GM19452 (cell line): ENCODE results near the gene NDC1.

Experiments
- ATAC-seq: cut with Tn5 transposase; IDR thresholded peaks from one replicate; pipeline ENCODE4 v1.9.1; 2021; ENCODE audit not compliant: unreplicated experiment

NDC1 gene

DNA sequence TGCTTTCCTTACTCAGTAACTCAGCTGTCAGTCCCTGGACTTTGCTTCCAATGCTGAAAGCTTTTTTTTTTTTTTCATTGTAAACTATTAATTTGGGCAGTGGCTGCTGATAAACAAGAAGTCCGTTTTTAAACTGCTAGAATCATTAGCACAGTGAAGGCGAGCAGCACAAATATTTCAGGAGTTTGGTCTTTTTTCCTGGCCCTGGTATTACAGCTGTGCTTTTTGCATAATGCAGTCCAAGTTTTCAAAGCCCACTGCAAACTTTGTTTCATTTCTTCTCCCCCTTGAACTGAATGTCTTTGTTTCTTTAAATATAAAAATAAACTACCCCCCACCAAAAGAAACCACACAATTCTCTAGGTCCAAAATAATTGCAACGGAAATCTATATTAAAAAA, 105.7 kb downstream of the NDC1 start:
- no peak for ATAC-seq

DNA sequence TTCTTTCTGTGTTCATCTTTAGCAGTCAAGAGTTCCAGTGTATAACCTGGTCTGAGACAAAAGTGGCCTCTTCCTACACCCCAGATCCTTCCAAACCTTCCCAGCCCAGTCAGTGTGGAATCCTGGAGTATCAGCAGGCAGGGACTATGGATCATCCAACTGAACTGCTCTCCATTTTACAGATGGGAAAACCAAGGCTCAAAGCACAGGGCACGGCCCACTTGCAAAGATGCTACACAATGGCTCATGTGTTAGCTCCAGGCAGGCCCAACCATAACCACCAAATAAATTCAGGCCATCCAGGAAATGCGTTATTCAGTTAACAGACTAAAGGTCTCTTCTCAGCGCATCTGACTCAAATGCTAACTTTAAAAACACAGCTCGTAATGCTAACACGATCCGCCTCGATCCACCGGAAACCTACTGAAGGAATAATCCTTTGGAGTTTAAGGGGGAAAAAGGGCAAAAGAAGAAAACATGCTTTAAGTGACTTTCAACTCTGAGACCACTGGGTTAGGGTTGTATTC, 106.3 kb downstream of the NDC1 start:
- no peak for ATAC-seq

DNA sequence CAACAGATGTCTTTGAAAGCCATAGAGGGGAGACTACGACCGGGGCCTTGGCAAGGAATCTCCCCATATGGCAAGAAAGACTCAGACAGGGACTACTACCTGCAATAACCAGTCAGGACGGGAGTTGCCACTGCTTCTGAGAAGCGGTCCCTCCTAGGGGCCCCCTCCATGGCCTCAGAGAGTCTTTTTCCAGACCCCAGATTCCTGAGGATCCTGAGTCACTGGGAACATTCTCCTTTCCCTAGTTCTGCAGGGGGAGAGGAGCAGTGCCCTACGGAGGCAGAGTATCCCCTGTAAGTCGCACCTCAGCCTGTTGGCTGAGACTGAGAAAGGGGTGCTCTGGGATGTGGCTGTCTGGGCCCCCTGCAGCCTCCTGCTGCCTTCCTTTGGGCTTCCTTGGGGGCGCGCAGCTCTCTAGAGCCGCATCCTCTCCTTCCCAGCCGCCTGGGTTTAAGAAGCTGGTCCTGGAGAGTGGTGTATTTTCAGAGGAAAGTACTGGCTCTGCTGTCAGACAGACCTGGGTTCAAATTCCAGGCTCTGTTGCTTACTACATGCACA, 107.0 kb downstream of the NDC1 start:
- no peak for ATAC-seq

DNA sequence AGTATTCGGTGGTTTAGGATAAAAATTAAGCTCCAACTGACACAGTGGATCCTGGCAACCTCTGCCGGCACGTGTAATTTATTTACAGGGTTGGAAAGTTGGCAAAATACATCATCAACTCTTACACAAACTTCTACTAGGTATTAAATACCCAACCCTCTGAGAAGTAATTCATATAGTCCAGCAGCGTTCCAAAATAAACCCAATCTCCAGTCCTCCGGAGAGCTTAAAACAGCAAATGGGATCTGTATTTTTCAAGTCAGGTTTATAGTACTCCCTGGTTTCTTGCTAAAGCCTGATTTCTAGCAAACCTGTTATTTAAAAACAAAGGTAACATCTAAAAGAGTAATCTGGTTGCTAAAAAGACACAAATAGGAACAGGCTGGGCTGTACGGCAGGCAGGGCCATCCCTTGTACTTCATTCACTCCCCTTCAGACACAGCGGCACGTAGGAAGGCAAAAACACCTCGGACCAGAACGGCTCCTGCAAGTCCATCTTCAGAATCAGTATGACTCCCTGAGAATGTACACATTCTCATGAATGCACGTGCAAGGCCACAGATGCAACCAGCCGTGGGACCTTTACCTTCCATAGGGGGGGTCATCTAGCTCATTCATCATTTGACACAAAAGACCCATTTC, 107.8 kb downstream of the NDC1 start:
- ATAC-seq = no peak

DNA sequence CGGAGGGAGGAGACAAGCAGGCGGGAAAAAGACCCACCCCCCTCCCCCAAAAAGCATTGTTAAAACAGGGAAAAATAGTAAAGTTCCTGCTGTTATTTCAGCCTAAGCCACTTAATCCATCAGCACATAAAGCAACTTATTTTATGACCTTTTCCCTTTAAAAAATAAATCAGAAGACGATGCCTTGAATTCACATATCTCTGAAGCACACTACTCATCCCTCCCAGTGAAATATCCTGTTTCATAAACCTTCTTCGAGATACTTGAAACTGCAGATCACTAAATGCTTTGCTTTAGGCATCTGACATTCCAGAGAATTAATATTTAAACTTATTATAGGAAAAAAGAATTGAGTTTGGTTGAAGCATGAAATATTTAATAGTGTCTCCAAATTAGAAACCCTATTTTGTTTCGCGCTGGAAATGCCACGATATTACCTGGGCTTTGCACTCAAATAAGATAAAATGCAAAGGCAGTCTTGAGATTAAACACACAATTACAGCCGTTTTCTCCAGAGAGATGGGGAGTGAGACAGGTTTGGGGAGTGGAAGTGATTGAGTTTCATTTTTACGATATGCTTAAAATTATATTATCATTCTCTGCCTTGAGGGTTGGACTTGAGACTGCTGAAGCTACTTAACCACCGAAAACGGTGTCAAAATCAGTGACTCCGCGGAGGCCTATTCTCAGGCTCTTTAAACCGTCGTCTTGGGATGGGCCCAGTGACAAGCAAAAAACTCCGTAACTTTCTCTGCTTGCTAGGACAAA, 108.5 kb downstream of the NDC1 start:
- ATAC-seq = no peak

DNA sequence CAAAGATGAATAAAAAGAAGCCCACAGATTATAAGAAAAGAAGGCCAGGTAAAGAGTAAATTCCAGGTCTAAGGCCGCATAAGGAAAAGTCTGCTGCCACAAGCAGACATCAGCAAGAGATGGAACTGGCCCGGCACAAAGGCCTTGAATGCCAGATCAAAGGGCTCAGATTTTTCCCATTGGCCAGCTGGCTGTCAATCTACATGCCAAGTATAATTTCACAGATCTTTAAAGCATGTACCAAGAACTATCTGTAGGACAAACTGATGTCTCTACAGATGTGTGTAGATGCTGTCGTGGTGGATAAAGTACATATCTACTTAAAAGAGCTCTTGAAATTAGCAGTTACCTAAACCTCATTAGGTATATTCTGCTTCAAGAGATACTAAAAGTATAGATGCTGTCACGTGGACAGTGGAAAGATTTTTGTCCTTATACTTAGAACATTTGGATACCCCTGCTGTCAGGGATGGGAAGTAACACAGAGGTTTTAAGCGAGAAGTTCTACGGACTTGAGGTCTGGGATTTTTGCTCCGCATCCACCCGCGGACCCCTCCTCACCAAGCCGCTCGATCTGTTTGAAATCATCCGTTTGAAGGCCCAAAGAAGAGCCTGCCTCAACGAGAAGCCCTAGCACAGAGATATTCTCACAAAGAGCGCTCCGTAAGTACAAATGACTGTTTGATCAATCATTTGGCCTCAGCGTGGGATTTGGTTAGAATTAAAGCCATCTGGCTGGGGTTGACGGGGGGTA, 109.2 kb downstream of the NDC1 start:
- no peak for ATAC-seq

DNA sequence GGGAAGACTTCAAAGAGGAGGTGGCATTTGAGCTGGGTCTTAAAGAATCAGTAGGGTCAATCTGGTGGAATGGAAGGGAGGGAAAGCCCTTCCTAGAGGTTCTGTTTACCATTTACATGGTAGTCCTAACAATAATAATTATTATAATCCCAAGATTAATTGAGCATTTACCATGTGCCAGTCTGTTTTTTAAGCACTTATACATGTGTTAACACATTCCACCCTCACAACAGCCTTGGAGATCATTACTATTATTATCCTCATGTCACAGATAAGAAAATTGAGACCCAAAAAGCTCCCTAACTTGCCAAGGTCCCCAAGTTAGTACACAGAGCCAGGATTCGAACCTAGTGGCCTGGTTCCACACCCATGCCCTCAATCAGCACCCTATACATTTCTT, 109.9 kb downstream of the NDC1 start:
- ATAC-seq = no peak

DNA sequence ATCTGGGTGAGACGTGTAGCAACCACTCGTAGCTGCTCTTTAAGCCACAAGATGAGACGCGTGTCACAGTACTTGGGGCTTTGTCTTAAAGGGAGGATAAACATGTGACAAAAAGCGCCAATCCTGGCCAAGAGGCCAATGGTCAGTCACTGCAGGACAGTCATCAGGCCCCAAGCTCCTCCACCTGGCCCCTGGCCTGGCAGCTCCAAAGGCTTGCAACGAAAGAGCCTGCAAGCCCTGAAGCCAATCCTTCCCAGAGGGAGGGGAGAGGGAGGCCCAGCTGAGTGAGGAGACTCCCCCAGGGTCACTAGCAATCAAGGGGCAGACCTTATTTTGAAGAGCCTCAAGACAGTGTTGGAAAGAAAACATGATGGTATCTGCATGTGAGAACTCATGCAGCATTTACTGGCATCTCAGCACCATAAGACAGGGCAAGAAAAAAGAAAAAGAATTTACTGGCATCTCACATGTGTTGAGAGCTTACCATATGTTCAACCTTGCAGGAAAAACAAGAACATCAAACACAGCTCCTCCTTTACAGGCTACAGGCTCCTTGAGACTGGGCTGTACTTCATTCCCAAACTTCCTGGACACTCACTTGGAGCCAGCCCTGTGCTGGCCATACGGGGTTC, 110.5 kb downstream of the NDC1 start:
- no peak for ATAC-seq

DNA sequence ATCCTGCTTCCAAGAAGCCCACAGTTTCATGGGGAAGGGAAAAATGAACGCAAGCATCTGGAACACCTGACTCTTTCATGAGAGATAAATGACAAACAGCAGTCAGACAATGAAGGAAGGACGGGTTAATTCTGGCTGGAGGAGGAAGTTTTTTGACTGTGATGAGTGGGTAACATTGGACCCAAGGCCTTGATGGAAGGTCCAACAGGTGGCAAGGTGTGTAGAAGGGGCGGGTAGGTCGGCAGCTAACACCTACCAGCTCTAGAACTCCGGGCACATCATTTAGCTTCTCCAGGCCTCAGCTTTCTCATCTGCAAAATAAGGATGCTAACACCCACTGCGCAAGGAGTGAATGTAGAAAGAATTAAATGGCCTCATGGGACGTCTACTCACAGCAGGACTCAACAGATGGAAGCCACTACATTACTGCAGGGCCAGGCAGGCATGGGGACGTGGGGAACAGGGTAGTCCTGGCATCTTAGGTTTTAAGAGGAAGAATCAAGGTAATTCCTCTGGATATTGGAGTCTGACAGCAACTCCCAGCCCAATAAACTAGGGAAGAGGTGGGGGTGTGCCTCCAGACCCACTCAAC, 112.0 kb downstream of the NDC1 start:
- no peak for ATAC-seq

DNA sequence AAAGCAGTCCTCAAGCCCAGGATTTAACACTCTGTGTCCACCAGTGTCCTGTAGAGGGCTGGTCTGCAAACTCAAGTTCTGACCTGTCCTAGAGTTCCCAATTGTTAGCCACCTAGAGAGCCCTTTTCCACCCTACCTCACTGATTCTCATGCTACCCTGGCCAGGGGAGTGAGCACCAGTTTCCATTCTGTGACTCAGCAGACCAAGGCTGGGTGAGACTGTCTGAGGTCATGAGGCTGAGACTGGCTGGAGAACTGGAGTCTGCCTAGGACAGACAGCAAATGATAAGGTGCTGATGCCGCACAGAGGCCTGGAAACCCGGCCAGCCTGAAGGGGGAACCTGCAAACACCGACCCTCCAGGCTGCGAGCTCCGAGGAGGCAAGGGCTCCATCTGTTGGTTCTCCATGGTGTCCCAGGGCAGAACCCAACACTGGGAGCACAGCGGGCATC, 112.8 kb downstream of the NDC1 start:
- no peak for ATAC-seq

DNA sequence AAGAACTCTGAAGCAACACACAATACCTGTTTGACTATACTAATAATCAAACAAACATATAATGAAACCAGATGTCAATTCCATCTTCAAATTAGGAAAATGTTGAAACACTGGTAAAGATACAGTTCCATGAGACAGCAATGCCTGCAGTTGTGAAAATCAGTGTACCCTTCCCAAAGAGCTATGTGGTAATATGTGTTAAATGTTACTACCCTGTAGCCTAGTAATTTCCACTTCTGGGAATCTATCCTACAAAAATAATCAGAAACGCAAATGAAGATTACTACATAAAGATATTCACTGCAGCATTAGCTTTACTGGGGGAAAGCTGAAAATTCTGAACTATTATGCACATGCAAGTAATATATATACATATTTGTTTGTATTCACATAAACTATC, 116.1 kb downstream of the NDC1 start:
- no peak for ATAC-seq

DNA sequence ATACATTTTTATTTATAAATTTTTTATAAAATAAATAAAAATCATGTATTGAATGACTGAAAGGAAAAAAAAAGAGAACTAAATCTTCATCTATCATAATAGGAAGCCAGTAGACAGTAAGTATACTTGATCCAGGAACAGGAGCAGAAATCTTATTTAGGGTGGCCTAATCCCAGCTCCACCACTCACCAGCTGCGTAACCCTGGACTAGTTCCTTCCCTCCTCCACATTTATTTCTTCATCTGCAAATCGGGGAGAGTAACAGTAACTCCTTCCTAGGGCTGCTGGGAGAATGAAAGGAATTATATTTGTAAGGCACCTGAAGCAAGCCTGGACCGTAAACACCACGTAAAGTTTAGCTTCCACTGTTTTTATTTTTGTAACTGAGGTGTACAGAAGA, 117.0 kb downstream of the NDC1 start:
- no peak for ATAC-seq

DNA sequence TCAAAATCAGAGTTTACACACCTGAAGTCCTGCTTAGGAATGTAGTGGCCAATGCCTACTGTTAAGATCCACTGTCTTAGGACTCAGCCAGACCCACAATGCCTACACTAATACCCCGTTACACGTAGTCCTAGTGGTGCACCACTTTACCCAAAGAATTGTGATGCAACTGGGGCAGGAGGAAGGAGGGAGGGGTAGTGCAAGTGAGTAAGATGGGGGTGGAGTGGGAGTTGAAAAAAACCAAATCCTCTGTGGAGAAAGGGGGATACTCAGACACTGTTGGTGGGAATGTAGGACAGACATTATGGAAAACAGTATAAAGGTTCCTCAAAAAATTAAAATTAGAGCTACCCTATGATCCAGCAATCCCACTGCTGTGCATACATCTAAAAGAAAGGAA, 118.6 kb downstream of the NDC1 start:
- ATAC-seq = no peak

DNA sequence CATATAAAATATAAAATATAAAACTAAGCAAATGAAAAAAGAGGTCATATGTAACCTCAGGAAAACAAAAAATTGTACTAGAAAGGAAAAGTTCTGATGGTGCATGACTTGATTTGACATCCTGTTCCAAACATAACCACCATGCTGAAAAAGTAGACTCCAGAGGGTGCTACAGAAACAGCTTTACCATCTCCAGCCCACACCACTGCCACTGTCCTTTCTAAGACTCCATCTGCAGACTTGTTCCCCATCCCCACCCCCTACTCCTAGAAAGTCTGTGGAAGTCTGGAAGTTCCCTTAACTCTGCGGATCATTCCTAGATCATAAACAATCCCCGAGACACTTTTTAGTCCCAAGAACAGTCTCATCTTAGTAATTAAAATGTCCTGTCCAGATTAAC, 119.7 kb downstream of the NDC1 start:
- ATAC-seq = no peak

DNA sequence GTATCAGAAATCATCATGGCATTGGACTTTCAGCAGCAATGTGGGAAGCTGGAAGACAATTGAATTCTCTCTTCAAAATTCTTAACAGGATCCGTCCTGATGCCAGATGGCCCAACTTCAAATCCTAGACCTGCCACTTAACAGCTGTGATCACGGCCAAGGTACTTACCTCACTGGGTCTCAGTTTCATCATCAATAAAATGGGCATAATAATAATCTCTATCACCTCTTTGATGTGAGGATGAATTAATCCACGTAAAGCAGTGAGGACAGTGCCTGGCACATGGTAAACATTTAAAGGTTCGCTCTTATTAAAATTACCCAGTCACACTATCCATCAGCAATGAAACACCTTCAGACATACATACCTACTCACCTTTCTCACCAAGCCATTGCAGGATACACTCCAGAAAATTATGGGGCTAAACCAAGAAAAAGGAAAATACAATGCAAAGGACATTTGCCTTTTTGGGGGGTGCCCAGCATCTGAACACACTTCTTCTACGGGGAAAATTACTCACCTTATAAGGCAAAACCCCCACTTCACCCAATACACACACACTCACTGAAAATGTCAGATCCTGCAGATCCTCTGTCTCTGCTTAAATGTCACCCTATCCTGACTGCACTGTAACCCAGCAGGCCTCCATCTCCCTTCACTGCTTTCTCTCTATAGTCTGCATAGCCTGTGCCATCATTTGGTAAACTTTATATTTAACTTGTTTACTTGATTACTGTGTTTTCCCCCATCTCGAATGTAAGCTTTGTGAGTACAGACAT, 120.9 kb downstream of the NDC1 start:
- no peak for ATAC-seq

DNA sequence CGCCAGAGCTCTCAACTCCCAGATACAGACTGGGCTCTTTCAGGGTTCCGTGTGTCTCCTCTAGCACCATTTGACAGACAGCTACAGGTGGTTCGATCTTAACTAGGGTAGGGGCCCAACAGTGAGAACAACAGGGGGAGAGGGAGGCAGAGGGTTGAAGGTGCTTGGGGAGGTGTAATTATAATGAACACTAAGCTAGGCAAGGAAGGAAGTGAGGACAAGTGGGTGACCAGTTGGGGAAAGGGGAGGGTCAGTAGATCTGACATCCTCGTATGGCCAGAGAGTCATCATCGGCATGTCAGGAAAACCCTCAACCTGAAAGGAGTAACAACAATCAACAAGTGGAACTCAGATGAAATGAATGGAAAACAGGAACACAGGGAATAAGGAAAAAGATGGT, 121.9 kb downstream of the NDC1 start:
- no peak for ATAC-seq

DNA sequence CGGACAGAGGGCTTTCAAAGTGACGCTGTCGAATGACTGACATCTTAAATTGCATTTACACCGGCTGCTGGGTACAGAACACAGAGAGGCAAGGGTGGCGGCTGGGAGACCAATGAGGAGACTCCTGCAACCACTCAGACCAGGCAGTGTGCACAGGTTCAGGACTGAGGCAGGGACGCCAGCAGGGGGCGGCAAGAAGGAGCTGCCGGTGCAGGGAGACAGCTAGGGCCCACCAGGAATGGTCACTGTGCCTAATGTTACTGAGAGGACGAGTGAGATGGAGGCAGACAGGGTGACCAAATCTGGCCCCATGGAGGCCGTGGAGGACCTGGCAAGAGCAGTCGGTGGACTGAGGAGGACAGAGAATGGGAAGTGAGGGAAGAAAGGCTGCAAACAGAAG, 122.6 kb downstream of the NDC1 start:
- ATAC-seq = no peak
